Progenitor cell of endocrine pancreas (in vitro differentiated cells): ENCODE results near the gene ILDR1. TPM values are rescaled to one million over a fixed set of nuclear protein-coding genes. Genes with fewer than 3 reads are reported as not detected.

Experiments
- DNase-seq: peaks from one replicate; pipeline ENCODE4 v3.0.0; 2021; ENCODE audit warnings: low spot score; ENCODE audit not compliant: unreplicated experiment
- H3K27ac Mint-ChIP-seq: 2 replicates; pipeline ENCODE4 v1.8.0; 2021; ENCODE audit warnings: mild to moderate bottlenecking, moderate library complexity, mixed read lengths
- H3K27me3 Mint-ChIP-seq: 2 replicates; pipeline ENCODE4 v1.8.0; 2021; ENCODE audit warnings: mixed read lengths
- H3K36me3 Mint-ChIP-seq: 2 replicates; pipeline ENCODE4 v1.8.0; 2022; ENCODE audit warnings: mixed read lengths; ENCODE audit not compliant: insufficient read depth
- H3K4me1 Mint-ChIP-seq: 2 replicates; pipeline ENCODE4 v1.8.0; 2021; ENCODE audit warnings: low read depth, mixed read lengths
- H3K4me3 Mint-ChIP-seq: 2 replicates; pipeline ENCODE4 v1.8.0; 2021; ENCODE audit warnings: low read depth, mild to moderate bottlenecking, moderate library complexity, mixed read lengths
- H3K9me3 Mint-ChIP-seq: 2 replicates; pipeline ENCODE4 v1.8.0; 2021; ENCODE audit warnings: low read depth, mixed read lengths
- total RNA-seq: library from RNA; stranded (reverse); gene quantifications from 2 replicates; pipeline ENCODE4 v1.2.1, GENCODE V29; 2021
- TF ChIP-seq, protein P1 (sequence below): fragments of 200-600 bp; sonication (generic); IDR thresholded peaks from one replicate; pipeline ENCODE4 v1.5.0; 2021; ENCODE audit warnings: antibody characterized with exemption, mild to moderate bottlenecking; ENCODE audit not compliant: unreplicated experiment

Gene ILDR1
- total RNA-seq, 1 donor from 2014 or later, result 5.0 TPM

DNA sequence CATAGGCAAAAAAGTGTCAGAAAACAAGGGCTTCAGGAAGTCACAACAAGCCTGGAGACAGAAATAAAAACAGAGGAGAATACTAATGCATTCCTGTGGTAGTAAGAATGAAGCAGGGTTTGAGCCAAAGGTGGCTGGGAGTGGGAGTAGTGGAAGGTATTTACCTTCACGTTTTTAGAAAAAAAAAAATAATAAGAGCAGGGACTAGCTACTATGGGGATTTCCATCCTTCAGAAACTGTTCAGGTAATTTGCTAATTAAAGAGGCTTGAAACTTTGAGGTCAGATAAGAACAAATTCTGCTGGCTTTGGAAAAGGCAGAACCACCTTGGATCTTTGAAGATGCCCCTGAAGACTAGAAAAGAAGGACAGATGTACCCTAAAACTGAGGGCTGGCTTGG is 18.4 kb downstream of the ILDR1 start:
- no peaks in the 10 kb centered on the region for H3K9me3 Mint-ChIP-seq
- H3K4me1 Mint-ChIP-seq, result peaks cover 2% of the 10 kb centered on the region
- peaks cover 59% of the 10 kb centered on the region for H3K27me3 Mint-ChIP-seq
- H3K36me3 Mint-ChIP-seq, result peaks cover 10% of the 10 kb centered on the region
- TF ChIP-seq, protein P1, sequence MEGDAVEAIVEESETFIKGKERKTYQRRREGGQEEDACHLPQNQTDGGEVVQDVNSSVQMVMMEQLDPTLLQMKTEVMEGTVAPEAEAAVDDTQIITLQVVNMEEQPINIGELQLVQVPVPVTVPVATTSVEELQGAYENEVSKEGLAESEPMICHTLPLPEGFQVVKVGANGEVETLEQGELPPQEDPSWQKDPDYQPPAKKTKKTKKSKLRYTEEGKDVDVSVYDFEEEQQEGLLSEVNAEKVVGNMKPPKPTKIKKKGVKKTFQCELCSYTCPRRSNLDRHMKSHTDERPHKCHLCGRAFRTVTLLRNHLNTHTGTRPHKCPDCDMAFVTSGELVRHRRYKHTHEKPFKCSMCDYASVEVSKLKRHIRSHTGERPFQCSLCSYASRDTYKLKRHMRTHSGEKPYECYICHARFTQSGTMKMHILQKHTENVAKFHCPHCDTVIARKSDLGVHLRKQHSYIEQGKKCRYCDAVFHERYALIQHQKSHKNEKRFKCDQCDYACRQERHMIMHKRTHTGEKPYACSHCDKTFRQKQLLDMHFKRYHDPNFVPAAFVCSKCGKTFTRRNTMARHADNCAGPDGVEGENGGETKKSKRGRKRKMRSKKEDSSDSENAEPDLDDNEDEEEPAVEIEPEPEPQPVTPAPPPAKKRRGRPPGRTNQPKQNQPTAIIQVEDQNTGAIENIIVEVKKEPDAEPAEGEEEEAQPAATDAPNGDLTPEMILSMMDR, result no peak
- DNase-seq, result no peak
- no peak overlapping the region for H3K4me3 Mint-ChIP-seq
- H3K27ac Mint-ChIP-seq, result no peak overlapping the region

DNA sequence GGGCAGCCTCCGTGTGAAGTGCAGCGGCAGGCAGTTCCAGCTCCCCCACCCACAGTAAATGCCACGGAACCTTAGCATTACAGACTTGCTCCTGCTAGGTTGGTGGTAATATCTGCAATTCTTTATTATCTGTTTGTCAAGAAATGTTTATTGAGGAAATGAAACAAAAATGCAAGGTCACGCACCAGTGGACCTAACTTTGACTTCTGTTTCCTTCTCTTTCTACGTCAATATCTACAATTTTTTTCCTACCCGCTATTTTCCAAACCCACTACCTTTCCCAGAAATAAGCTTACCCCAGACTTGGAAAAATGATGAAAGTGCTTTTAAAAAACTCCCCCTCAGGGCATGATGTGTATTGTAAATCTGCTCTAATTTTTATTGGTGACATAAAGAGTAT is 18.9 kb downstream of the ILDR1 start:
- no peak overlapping the region for H3K27ac Mint-ChIP-seq
- H3K9me3 Mint-ChIP-seq, result no peaks in the 10 kb centered on the region
- TF ChIP-seq, protein P1, result no peak
- peaks cover 61% of the 10 kb centered on the region for H3K27me3 Mint-ChIP-seq
- no peak overlapping the region for H3K4me3 Mint-ChIP-seq
- H3K36me3 Mint-ChIP-seq, result peaks cover 12% of the 10 kb centered on the region
- peaks cover 3% of the 10 kb centered on the region for H3K4me1 Mint-ChIP-seq
- no peak for DNase-seq

DNA sequence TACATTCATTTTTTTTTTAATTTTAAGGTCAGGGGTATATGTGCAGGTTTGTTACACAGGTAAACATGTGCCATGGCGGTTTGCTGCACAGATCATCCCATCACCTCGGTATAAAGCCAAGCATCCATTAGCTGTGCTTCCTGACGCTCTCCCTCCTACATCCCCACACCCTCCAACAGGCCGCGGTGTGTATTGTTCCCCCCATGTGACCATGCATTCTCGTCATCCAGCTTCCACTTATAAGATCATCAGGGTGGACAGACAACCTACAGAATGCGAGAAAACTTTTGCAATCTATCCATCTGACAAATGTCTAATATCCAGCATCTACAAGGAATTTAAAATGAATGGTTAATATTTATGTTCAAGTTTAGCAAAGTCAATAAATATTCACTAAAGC is 19.4 kb downstream of the ILDR1 start:
- peaks cover 59% of the 10 kb centered on the region for H3K27me3 Mint-ChIP-seq
- DNase-seq, result no peak
- peaks cover 14% of the 10 kb centered on the region for H3K36me3 Mint-ChIP-seq
- H3K4me3 Mint-ChIP-seq, result no peak overlapping the region
- peaks cover 3% of the 10 kb centered on the region for H3K4me1 Mint-ChIP-seq
- H3K9me3 Mint-ChIP-seq, result no peaks in the 10 kb centered on the region
- H3K27ac Mint-ChIP-seq, result no peak overlapping the region
- TF ChIP-seq, protein P1, result no peak

DNA sequence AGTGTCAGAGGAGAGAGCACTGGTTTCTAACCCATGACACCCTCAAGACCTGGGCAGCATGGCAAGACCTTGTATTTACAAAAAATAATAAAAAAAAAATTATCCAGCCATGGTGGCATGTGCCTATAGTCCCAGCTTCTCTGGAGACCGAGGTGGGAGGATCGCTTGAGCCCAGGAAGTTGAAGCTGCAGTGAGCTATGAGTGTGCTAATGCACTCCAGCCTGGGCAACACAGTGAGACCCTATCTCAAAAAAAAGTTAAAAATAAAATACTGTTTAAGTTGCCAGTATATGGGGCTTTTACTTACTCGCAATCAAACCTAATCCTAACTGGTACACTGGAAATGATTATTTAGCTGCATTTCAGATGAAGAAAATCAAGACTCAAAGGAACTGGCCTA is 20.2 kb downstream of the ILDR1 start:
- peaks cover 3% of the 10 kb centered on the region for H3K4me1 Mint-ChIP-seq
- no peak for DNase-seq
- H3K36me3 Mint-ChIP-seq, result peaks cover 17% of the 10 kb centered on the region

DNA sequence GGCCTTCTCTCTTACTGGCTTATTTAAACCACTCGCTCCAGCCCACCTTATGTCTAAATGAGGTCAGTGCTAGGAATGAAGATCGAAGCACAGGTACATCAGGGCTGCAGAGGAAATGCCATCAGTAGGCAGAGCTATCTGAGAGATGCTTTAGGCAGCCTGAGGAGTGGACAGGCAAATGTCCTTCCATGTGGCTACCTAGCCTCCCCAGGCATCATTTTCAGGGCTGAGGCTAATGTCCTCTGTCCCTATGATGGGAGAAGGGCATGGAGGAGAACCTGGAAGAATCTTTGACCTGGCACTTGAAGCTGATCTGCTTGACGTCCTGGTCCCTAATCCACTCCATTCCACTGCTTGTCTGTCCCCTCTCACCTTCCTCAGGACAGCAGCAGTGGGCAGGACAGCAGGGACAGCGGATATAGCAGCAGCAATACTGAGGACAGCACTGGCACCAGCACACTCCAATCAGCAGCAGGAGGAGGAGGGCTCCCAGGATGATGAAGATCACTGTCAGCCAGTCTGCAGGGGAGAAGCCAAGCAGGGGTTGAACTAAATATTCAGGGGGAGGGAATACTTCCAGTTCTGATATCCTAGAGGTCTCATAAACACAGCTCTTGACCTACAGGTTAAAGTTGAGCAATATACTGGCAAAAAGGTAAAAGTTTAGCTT is 21.0 kb downstream of the ILDR1 start:
- no peak for DNase-seq
- Mint-ChIP-seq H3K4me1 (peaks cover 5% of the 10 kb centered on the region), H3K36me3 (peaks cover 17% of the 10 kb centered on the region), H3K4me3 (no peak overlapping the region), H3K27ac (no peak overlapping the region), H3K27me3 (peaks cover 53% of the 10 kb centered on the region), H3K9me3 (no peaks in the 10 kb centered on the region)
- TF ChIP-seq, protein P1, result no peak

More for the DNA sequence above, 20.2 kb downstream of the ILDR1 start:
- Mint-ChIP-seq H3K27me3 (peaks cover 57% of the 10 kb centered on the region), H3K27ac (no peak overlapping the region), H3K4me3 (no peak overlapping the region), H3K9me3 (no peaks in the 10 kb centered on the region)
- TF ChIP-seq, protein P1, result no peak
